Measurements from ENCODE around the gene CDH13. TPM values are rescaled to one million over a fixed set of nuclear protein-coding genes. Genes with fewer than 3 reads are reported as not detected.

Gene CDH13
- total RNA-seq, 1 donor from 2014 or later = 161 TPM

DNA sequence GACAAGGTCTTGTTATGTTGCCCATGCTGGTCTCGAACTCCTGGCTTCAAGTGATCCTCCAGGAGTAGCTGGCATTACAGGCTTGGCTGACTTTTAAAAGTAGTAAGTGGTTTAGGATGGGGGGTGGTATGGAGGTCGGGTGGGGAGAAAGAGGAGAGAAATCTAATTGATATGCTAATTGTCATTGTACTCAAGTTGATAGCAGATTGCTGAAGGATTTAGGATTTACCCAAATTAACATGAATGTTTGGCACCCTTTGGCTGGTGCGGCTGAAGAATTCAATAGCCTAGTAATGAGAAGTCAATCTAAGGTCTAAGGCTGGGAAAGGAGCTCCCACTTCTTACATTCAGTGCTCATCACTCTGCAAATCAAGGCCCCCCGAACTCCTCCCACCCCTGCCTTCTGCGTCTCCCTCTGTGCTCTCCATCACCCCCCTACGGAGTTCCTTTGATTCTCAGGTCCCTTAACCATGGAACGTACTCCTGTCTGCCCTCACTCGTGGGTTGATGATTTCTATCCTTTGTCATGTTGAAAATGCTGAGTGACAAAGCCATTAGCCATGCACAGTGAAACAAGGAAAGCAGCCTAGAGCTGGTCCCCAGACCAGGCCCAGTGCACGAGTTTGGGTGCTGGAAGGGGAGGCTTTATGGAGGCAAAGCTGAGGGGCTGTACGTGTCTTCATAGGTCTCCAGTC, 17.3 kb downstream of the CDH13 start:
- Histone ChIP-seq H3K36me3 (no peaks in the 10 kb centered on the region), H3K27ac (replicated peaks) (no peak overlapping the region), H3K4me3 (no peak overlapping the region), H3K9me3 (replicated peaks) (no peaks in the 10 kb centered on the region), H3K4me1 (peaks cover 55% of the 10 kb centered on the region), H3K27me3 (ENCODE audit: low read depth) (no peaks in the 10 kb centered on the region)
- no peak for DNase-seq
- TF ChIP-seq, protein P1, sequence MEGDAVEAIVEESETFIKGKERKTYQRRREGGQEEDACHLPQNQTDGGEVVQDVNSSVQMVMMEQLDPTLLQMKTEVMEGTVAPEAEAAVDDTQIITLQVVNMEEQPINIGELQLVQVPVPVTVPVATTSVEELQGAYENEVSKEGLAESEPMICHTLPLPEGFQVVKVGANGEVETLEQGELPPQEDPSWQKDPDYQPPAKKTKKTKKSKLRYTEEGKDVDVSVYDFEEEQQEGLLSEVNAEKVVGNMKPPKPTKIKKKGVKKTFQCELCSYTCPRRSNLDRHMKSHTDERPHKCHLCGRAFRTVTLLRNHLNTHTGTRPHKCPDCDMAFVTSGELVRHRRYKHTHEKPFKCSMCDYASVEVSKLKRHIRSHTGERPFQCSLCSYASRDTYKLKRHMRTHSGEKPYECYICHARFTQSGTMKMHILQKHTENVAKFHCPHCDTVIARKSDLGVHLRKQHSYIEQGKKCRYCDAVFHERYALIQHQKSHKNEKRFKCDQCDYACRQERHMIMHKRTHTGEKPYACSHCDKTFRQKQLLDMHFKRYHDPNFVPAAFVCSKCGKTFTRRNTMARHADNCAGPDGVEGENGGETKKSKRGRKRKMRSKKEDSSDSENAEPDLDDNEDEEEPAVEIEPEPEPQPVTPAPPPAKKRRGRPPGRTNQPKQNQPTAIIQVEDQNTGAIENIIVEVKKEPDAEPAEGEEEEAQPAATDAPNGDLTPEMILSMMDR (IDR thresholded peaks at IDR 0.05; ENCODE audit: borderline replicate concordance) = no peak
- intact Hi-C loops (cut with micrococcal nuclease) = no loop called here

DNA sequence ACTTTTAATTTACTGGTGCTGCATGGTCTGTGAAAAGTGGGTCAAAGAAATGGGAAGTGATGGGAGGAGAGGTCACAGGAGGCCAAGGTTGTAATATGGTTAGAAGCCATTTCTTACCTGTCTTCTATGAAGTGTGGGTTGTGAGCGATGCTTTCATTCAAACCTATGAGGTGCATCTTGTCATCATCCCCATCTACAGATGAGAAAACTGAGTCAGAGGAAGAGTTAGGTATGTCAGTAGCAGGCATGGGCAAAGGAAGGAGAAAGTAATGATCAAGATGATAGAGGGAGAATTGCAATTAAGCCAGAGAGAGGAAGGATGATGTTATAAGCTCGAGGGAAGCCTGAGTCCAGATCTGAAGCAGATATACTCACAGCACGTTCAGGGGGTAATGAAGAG, 19.7 kb downstream of the CDH13 start:
- Histone ChIP-seq H3K27me3 (ENCODE audit: low read depth) (no peaks in the 10 kb centered on the region), H3K9me3 (replicated peaks) (no peaks in the 10 kb centered on the region), H3K36me3 (no peaks in the 10 kb centered on the region), H3K4me1 (peaks cover 41% of the 10 kb centered on the region), H3K4me3 (no peak overlapping the region), H3K27ac (replicated peaks) (no peak overlapping the region)
- intact Hi-C loops (cut with micrococcal nuclease) = no loop called here
- TF ChIP-seq, protein P1 (IDR thresholded peaks at IDR 0.05; ENCODE audit: borderline replicate concordance) = no peak
- DNase-seq = no peak

DNA sequence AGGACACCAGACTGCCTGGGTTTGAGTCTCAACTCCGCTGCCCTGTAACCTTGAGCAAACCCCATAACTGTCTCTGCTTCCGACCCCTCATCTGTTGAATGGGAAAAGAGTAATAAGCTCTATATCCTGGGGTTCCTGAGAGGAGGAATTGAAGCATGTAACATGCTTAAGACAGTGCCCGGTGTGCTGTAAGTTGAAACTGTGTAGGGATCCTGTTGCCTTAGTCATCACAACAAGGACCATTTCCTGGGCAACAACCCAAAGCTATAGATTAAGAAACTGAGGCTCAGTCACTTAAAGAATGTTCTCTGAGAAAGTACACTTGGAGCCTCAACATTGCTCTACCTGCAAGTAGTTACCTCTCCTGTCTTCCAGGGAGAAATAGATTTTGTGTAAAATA, 23.0 kb downstream of the CDH13 start:
- Histone ChIP-seq H3K27ac (replicated peaks) (no peak overlapping the region), H3K4me3 (no peak overlapping the region), H3K36me3 (no peaks in the 10 kb centered on the region), H3K9me3 (replicated peaks) (no peaks in the 10 kb centered on the region), H3K27me3 (ENCODE audit: low read depth) (no peaks in the 10 kb centered on the region), H3K4me1 (peaks cover 47% of the 10 kb centered on the region)
- intact Hi-C loops (cut with micrococcal nuclease) = no loop called here
- no peak for DNase-seq
- TF ChIP-seq, protein P1 (IDR thresholded peaks at IDR 0.05; ENCODE audit: borderline replicate concordance) = no peak

DNA sequence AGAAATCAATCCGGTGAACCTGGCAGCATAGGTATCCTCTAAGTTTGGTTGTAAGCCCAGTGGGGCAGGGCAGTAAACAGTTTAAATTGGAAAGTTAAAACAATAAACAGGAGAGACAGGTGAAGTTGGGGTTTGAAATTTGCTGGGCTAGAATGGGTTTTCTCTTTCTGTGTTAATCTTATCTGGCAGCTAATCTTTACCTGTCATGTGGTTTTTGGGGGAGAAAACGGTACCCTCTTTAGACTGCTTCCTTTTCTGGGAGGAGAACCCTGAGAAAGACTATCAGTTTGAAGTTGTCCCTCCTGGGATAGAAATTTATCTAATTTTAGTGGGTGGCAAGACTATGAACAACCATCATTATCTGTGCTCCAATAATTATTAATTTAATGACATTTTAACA, 24.0 kb downstream of the CDH13 start:
- Histone ChIP-seq H3K36me3 (no peaks in the 10 kb centered on the region), H3K9me3 (replicated peaks) (no peaks in the 10 kb centered on the region), H3K4me1 (peaks cover 58% of the 10 kb centered on the region), H3K27ac (replicated peaks) (peak overlapping the region; percentile 63), H3K27me3 (ENCODE audit: low read depth) (no peaks in the 10 kb centered on the region), H3K4me3 (no peak overlapping the region)
- DNase-seq = no peak
- intact Hi-C loops (cut with micrococcal nuclease) = no loop called here
- TF ChIP-seq, protein P1 (IDR thresholded peaks at IDR 0.05; ENCODE audit: borderline replicate concordance) = no peak

DNA sequence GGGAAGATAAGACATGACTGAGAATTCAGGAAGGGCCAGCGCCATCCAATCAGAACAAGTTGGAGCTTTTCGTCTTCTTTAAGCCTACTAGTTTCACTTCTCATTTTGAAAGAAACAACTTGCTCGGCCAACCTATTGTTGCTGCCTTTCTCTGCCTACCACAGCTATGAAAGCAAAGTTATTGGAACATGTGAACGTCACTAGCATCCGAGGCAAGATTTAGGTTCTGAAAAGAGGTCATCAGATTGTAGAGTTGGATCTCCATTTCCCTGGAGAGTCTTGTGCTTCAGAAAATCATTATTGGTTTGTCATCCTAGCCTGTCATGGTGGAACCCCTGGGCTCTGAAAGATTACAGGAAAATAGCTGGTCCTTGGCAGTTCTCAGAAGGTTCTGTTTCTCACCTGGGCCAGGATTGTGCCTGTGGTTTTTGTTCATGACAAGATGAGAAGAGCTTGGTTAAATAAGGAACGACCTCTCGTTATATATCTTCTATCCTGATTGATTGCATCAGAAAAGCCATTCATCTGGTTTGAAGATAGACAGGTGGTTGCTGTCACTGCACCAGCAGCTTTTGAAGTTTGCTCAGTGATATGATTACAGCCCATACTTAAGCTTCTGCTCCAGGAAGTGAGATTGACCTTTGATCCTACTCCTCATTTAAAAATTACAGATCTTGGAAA, 25.3 kb downstream of the CDH13 start:
- Histone ChIP-seq H3K4me1 (peaks cover 58% of the 10 kb centered on the region), H3K9me3 (replicated peaks) (no peaks in the 10 kb centered on the region), H3K4me3 (peak overlapping the region; percentile 42), H3K27ac (replicated peaks) (peak overlapping the region; percentile 63), H3K36me3 (no peaks in the 10 kb centered on the region), H3K27me3 (ENCODE audit: low read depth) (no peaks in the 10 kb centered on the region)
- intact Hi-C loops (cut with micrococcal nuclease) = no loop called here
- TF ChIP-seq, protein P1 (IDR thresholded peaks at IDR 0.05; ENCODE audit: borderline replicate concordance) = no peak
- no peak for DNase-seq

Data from left ventricle myocardium inferior (tissue), 1 donor.